ENCODE data around the gene INPP1.

- no peak for TF ChIP-seq POLR2AphosphoS5 (IDR thresholded peaks at IDR 0.05; ENCODE audit: low read depth, low read length)
- TF ChIP-seq POLR2A (IDR thresholded peaks at IDR 0.05; ENCODE audit: low read depth, low read length) = no peak
These were observed 4.0 kb upstream of the INPP1 start for GRCh38 chr2:190339394-190339793.
